T-helper 1 cell (primary cell): ENCODE measurements around the gene GORASP1.
A peak's percentile ranks its signal among the peaks of the same experiment; 100 is the strongest.

Source experiments
- DNase-seq, 5 donors: peaks; one replicate each; pipeline ENCODE4 v3.0.0-alpha.2; 2012 to 2020

The GORASP1 gene

GRCh38 chr3:39125841-39126500, 18.5 kb upstream of the GORASP1 start:
- no peak for DNase-seq

- DNase-seq, result no peak
Measured at GRCh38 chr3:39124876-39125840, 17.7 kb upstream of the GORASP1 start.

GRCh38 chr3:39122813-39123212, 15.4 kb upstream of the GORASP1 start:
- no peak for DNase-seq

GRCh38 chr3:39121621-39122020, 14.2 kb upstream of the GORASP1 start:
- DNase-seq, result no peak

- DNase-seq, result no peak
Measured at GRCh38 chr3:39118931-39119660, 11.7 kb upstream of the GORASP1 start.

- no peak for DNase-seq
Measured at GRCh38 chr3:39118079-39118478, 10.7 kb upstream of the GORASP1 start.

- no peak for DNase-seq
Measured at GRCh38 chr3:39115870-39116269, 8.4 kb upstream of the GORASP1 start.

- DNase-seq, result no peak
Measured at GRCh38 chr3:39114456-39114855, 7.0 kb upstream of the GORASP1 start.

- no peak for DNase-seq
Measured at GRCh38 chr3:39113291-39113690, 5.9 kb upstream of the GORASP1 start.

GRCh38 chr3:39112535-39112934, 5.1 kb upstream of the GORASP1 start:
- DNase-seq, result no peak

GRCh38 chr3:39112113-39112512, 4.7 kb upstream of the GORASP1 start:
- DNase-seq, result no peak

GRCh38 chr3:39110041-39110639, 2.7 kb upstream of the GORASP1 start:
- no peak for DNase-seq

GRCh38 chr3:39109086-39109485, 1.7 kb upstream of the GORASP1 start:
- DNase-seq, result no peak

GRCh38 chr3:39108200-39108710, 828 bp upstream of the GORASP1 start:
- peak in 1 of 5 donors; percentile 84 for DNase-seq

GRCh38 chr3:39106851-39107387, 508 bp downstream of the GORASP1 start:
- peak in 1 of 5 donors; percentile 13 for DNase-seq

- no peak for DNase-seq
Measured at GRCh38 chr3:39106281-39106811, 1.1 kb downstream of the GORASP1 start.

- DNase-seq, result no peak
Measured at GRCh38 chr3:39105687-39106063, 1.8 kb downstream of the GORASP1 start.

GRCh38 chr3:39104961-39105686, 2.3 kb downstream of the GORASP1 start:
- DNase-seq, result no peak

- no peak for DNase-seq
Measured at GRCh38 chr3:39103791-39104552, 3.5 kb downstream of the GORASP1 start.

GRCh38 chr3:39103324-39103693, 4.1 kb downstream of the GORASP1 start:
- DNase-seq, result peak in 1 of 5 donors; percentile 27
